Type B pancreatic cell (in vitro differentiated cells): ENCODE results near the gene OGFR. TPM values are rescaled to one million over a fixed set of nuclear protein-coding genes. Genes with fewer than 3 reads are reported as not detected.

ENCODE experiments used
- DNase-seq: peaks from one replicate; pipeline ENCODE4 v3.0.0; 2021; ENCODE audit warnings: mixed read lengths; ENCODE audit not compliant: unreplicated experiment; ENCODE audit errors: extremely low spot score
- H3K27ac Mint-ChIP-seq: 2 replicates; pipeline ENCODE4 v1.8.0; 2021; ENCODE audit warnings: mild to moderate bottlenecking, mixed read lengths
- H3K27me3 Mint-ChIP-seq: 2 replicates; pipeline ENCODE4 v1.8.0; 2021; ENCODE audit warnings: mixed read lengths
- H3K36me3 Mint-ChIP-seq: 2 replicates; pipeline ENCODE4 v1.8.0; 2021; ENCODE audit warnings: mixed read lengths
- H3K4me1 Mint-ChIP-seq: one replicate; pipeline ENCODE4 v1.8.0; 2021; ENCODE audit warnings: mixed read lengths; ENCODE audit not compliant: unreplicated experiment
- H3K4me3 Mint-ChIP-seq: 2 replicates; pipeline ENCODE4 v1.8.0; 2021; ENCODE audit warnings: mild to moderate bottlenecking, mixed read lengths
- H3K9me3 Mint-ChIP-seq: 2 replicates; pipeline ENCODE4 v1.8.0; 2021; ENCODE audit warnings: mixed read lengths
- CTCF ChIP-seq: fragments of 200-600 bp; sonication (generic); conservative IDR thresholded peaks from 2 replicates; pipeline ENCODE4 v1.5.0; 2021; ENCODE audit warnings: antibody characterized with exemption, mild to moderate bottlenecking
- total RNA-seq: library from RNA; stranded (reverse); gene quantifications from 2 replicates; pipeline ENCODE4 v1.2.1, GENCODE V29; 2021; ENCODE audit warnings: low replicate concordance

The OGFR gene
- total RNA-seq, 1 donor from 2014 or later: 42.8 TPM

DNA sequence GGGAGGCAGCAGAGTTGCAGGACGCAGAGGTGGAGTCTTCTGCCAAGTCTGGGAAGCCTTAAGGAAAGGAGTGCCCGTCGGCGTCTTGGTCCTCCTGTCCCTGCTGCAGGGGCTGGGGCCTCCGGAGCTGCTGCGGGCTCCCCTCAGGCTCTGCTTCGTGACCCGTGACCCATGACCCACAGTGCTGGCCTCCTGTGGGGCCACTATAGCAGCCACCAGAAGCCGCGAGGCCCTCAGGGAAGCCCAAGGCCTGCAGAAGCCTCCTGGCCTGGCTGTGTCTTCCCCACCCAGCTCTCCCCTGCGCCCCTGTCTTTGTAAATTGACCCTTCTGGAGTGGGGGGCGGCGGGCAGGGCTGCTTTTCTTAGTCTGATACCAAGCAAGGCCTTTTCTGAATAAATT is 9.0 kb downstream of the OGFR start:
- no peak for TF ChIP-seq CTCF
- no peaks in the 10 kb centered on the region for H3K9me3 Mint-ChIP-seq
- H3K27ac Mint-ChIP-seq: no peak overlapping the region
- H3K36me3 Mint-ChIP-seq: no peaks in the 10 kb centered on the region
- no peak for DNase-seq
- no peak overlapping the region for H3K4me3 Mint-ChIP-seq
- H3K4me1 Mint-ChIP-seq: peaks cover 8% of the 10 kb centered on the region
- peaks cover 16% of the 10 kb centered on the region for H3K27me3 Mint-ChIP-seq

DNA sequence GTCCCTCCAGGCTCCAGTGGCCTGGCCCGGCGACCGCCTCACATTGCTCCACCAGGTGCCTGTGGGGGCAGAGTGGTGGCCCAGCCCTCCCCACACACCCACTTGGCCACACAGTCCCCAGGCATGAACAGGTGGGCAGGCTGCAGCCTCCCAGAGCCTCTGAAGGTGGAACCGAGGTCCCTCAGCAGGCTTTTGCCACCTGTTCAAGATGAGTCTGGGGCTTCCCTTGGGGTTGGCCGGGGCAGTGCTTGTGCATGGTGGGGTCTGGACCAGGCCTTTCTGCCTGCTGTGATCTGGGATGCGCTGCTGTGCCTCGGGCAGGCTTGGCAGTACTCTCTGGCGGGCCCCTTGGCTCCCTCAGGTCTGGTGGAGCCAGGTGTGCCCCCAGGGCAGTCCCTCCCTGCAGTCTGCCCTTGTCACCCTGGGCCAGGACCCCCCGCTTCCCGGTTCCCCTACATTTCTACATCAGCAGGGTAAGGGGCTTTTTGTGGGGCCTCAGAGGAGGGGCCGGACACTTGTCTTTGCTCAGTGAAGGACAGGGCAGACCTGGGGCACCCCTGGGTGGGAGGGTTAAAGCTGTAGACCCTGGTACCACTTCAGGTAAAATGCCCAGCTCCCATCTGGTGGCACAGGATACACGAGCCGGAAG is 9.5 kb downstream of the OGFR start:
- no peak for DNase-seq
- Mint-ChIP-seq H3K4me1 (peaks cover 8% of the 10 kb centered on the region), H3K27ac (no peak overlapping the region), H3K9me3 (no peaks in the 10 kb centered on the region), H3K36me3 (no peaks in the 10 kb centered on the region), H3K27me3 (peaks cover 16% of the 10 kb centered on the region), H3K4me3 (no peak overlapping the region)
- TF ChIP-seq CTCF: no peak

GRCh38 chr20:62814709-62815065 is 10.1 kb downstream of the OGFR start:
- H3K4me3 Mint-ChIP-seq: no peak overlapping the region

GRCh38 chr20:62815066-62815991 is 10.7 kb downstream of the OGFR start:
- H3K4me3 Mint-ChIP-seq: peak overlapping the region; percentile 82
- TF ChIP-seq CTCF: no peak
- no peak for DNase-seq
- no peaks in the 10 kb centered on the region for H3K36me3 Mint-ChIP-seq
- peak overlapping the region; percentile 85 for H3K27ac Mint-ChIP-seq
- no peaks in the 10 kb centered on the region for H3K9me3 Mint-ChIP-seq
- H3K4me1 Mint-ChIP-seq: peaks cover 8% of the 10 kb centered on the region
- peaks cover 16% of the 10 kb centered on the region for H3K27me3 Mint-ChIP-seq

More at GRCh38 chr20:62814709-62815065, 10.1 kb downstream of the OGFR start:
- no peaks in the 10 kb centered on the region for H3K36me3 Mint-ChIP-seq
- H3K27ac Mint-ChIP-seq: no peak overlapping the region
- no peak for DNase-seq
- H3K4me1 Mint-ChIP-seq: peaks cover 8% of the 10 kb centered on the region
- H3K9me3 Mint-ChIP-seq: no peaks in the 10 kb centered on the region
- H3K27me3 Mint-ChIP-seq: peaks cover 16% of the 10 kb centered on the region
- TF ChIP-seq CTCF: no peak

GRCh38 chr20:62816031-62816883 is 11.6 kb downstream of the OGFR start:
- peak overlapping the region; percentile 85 for H3K27ac Mint-ChIP-seq
- no peak for DNase-seq
- H3K36me3 Mint-ChIP-seq: no peaks in the 10 kb centered on the region
- H3K4me3 Mint-ChIP-seq: peak overlapping the region; percentile 82
- H3K4me1 Mint-ChIP-seq: peaks cover 8% of the 10 kb centered on the region
- TF ChIP-seq CTCF: no peak
- peaks cover 16% of the 10 kb centered on the region for H3K27me3 Mint-ChIP-seq
- no peaks in the 10 kb centered on the region for H3K9me3 Mint-ChIP-seq
